ENCODE measurements around the gene SORCS2. TPM values are rescaled to one million over a fixed set of nuclear protein-coding genes. Genes with fewer than 3 reads are reported as not detected.
"Not testable (repeated sequence)": the region's sequence is repeated elsewhere in the genome, so short reads cannot be mapped to it uniquely, and the experiment has no call there.

The SORCS2 gene
- total RNA-seq, 6 experiments from 2014 or later, result 0.18 to 6.2 (median 3.1) TPM

DNA sequence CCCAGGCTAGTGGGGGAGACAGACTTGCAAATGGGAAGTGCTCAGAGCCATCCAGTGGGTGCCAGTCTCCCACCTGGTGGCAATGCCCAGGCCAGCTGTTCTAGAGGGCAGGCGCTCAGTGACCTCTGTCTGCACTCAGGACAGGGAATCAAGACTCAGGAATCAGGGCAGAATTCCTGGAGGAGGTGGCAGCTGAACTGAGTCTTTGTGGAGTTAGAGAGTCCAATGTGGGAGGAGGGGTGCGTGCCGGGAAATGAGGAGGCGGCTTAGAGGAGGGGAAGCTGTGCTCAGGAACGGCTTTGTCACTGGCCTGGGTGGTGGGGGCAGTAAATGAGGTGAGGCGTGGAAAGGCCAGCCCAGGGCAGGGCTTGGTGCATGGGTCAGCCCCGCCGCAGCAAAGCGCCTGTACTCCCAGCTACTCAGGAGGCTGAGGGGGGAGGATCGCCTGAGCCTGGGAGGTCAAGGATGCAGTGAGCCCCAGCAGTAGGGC lies 31.3 kb upstream of the SORCS2 start:
- Histone ChIP-seq H3K36me3 (no peaks in the 10 kb centered on the region), H3K4me3 (no peak overlapping the region), H3K9me3 (no peaks in the 10 kb centered on the region), H3K4me1 (peaks cover 0 to 9% (median 0%) of the 10 kb centered on the region in 4 donors), H3K27me3 (no peaks in the 10 kb centered on the region), H3K27ac (no peak overlapping the region)
- TF ChIP-seq, protein P1, sequence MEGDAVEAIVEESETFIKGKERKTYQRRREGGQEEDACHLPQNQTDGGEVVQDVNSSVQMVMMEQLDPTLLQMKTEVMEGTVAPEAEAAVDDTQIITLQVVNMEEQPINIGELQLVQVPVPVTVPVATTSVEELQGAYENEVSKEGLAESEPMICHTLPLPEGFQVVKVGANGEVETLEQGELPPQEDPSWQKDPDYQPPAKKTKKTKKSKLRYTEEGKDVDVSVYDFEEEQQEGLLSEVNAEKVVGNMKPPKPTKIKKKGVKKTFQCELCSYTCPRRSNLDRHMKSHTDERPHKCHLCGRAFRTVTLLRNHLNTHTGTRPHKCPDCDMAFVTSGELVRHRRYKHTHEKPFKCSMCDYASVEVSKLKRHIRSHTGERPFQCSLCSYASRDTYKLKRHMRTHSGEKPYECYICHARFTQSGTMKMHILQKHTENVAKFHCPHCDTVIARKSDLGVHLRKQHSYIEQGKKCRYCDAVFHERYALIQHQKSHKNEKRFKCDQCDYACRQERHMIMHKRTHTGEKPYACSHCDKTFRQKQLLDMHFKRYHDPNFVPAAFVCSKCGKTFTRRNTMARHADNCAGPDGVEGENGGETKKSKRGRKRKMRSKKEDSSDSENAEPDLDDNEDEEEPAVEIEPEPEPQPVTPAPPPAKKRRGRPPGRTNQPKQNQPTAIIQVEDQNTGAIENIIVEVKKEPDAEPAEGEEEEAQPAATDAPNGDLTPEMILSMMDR (IDR thresholded peaks at IDR 0.05), result no peak
- TF ChIP-seq POLR2A (IDR thresholded peaks at IDR 0.05), result no peak
- ATAC-seq, result no peak
- 91% methylated on average over 5 of the region's 10 CpGs for WGBS (ENCODE audit: insufficient coverage, low coverage, low lambda C conversion rate, missing lambda C conversion rate)
- peak in 1 of 3 donors; percentile 29 for DNase-seq
- intact Hi-C loops (cut with DNase I), result no loop called here

DNA sequence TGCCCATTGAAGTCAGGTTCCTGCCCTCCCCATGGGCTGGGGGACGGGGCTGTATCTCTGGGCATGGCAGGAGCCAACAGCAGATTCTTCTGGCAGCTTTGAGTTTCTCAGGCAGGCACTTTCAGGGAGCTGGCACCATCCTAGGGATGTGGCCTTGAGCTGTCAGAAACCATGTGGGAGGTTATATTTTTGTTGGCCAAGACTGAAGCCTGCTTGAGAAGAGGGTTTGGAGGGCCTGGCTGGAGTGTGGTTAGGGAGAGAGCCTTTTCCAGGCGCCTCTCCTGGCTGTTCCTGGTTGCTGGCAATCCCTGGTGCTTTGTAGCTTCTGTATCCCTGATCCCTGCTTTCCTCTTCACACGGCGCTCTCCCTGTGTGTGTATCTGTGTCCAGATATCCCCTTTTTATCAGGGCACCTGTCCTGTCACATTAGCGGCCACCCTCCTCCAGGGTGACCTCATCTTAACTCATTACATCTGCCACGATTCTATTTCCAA lies 30.6 kb upstream of the SORCS2 start:
- WGBS (ENCODE audit: insufficient coverage, low coverage, low lambda C conversion rate, missing lambda C conversion rate), result 96% methylated on average over 4 of the region's 6 CpGs
- H3K27ac ChIP-seq, result no peak overlapping the region
- H3K4me1 ChIP-seq, result peaks cover 0 to 9% (median 0%) of the 10 kb centered on the region in 4 donors
- ATAC-seq, result no peak
- TF ChIP-seq, protein P1 (IDR thresholded peaks at IDR 0.05), result no peak
- TF ChIP-seq POLR2A (IDR thresholded peaks at IDR 0.05), result no peak
- intact Hi-C loops (cut with DNase I), result no loop called here
- no peak overlapping the region for H3K4me3 ChIP-seq
- H3K9me3 ChIP-seq, result no peaks in the 10 kb centered on the region
- peak in 1 of 3 donors; percentile 17 for DNase-seq
- H3K36me3 ChIP-seq, result no peaks in the 10 kb centered on the region
- H3K27me3 ChIP-seq, result no peaks in the 10 kb centered on the region

DNA sequence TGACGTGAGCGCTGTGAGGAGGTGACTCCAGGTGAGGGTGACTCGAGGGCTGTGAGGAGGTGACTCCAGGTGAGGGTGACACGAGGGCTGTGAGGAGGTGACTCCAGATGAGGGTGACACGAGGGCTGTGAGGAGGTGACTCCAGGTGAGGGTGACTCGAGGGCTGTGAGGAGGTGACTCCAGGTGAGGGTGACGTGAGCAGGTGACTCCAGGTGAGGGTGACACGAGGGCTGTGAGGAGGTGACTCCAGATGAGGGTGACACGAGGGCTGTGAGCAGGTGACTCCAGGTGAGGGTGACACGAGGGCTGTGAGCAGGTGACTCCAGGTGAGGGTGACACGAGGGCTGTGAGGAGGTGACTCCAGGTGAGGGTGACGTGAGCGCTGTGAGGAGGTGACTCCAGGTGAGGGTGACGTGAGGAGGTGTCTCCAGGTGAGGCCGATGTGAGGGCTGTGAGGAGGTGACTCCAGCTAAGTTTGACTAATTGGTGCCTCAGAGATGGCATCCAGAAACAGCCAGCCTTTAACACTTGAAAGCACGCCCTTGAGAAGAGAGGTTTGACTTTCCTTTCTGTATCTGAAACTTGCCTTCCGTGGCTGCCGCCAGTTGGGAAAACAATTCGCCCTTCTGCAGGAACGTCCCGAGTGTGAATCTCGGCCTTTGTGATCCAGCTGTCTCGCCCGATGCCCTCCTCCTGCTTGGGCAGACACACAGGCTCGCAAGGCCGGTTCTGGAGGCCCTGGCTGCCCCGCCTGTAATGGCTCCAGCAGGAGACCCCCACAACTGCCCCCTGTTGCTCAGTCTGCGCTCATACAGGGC lies 27.1 kb upstream of the SORCS2 start:
- H3K36me3 ChIP-seq; H3K27me3 ChIP-seq; H3K9me3 ChIP-seq; intact Hi-C loops (cut with DNase I); ATAC-seq; H3K27ac ChIP-seq; H3K4me3 ChIP-seq: not testable (repeated sequence)
- peak in 1 of 3 donors; percentile 24 for DNase-seq
- WGBS (ENCODE audit: insufficient coverage, low coverage, low lambda C conversion rate, missing lambda C conversion rate), result 72% methylated on average over 6 of the region's 28 CpGs
- H3K4me1 ChIP-seq, result peaks cover 0 to 10% (median 0%) of the 10 kb centered on the region in 4 donors

DNA sequence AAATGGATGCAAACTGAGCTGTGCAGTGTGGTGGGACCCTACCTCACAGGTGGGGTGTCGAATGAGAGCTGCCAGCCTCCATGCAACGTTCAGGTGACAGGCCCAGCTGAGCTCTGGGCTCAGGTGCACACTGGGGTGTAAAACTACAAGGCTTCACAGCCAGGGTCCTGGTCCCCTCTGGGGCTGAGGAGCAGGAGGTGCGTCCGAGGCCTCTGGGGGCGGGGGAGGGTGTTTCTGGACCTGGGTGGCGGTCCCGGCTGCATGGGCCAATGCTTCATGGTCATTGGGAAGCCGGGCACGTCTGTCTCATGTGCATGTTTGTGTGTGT lies 26.5 kb upstream of the SORCS2 start:
- H3K27ac ChIP-seq, result no peak overlapping the region
- H3K4me1 ChIP-seq, result peaks cover 0 to 8% (median 0%) of the 10 kb centered on the region in 4 donors
- no peaks in the 10 kb centered on the region for H3K36me3 ChIP-seq
- TF ChIP-seq POLR2A (IDR thresholded peaks at IDR 0.05), result no peak
- TF ChIP-seq, protein P1 (IDR thresholded peaks at IDR 0.05), result no peak
- intact Hi-C loops (cut with DNase I), result no loop called here
- no peaks in the 10 kb centered on the region for H3K9me3 ChIP-seq
- 100% methylated on average over 2 of the region's 9 CpGs for WGBS (ENCODE audit: insufficient coverage, low coverage, low lambda C conversion rate, missing lambda C conversion rate)
- ATAC-seq (no peak), DNase-seq (peak in 1 of 3 donors; percentile 29)
- no peaks in the 10 kb centered on the region for H3K27me3 ChIP-seq
- H3K4me3 ChIP-seq, result no peak overlapping the region

DNA sequence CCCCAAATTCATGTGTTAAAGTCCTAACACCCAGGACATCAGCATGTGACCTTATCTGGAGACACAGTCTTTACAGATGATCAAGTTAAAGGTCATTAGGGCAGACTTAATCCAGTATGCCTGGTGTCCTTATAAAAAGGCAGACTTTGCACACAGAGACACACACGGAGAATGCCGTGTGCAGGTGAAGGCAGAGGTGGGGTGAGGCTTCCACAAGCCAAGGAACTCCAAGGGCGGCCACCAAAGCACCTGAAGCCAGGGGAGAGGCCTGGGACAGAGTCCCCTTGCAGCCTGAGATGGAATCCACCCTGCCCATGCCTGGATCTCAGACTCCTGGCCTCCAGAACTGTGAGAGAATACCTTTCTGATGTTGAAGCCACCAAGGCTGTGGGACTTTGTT lies 26.1 kb upstream of the SORCS2 start:
- TF ChIP-seq, protein P1 (IDR thresholded peaks at IDR 0.05), result no peak
- TF ChIP-seq POLR2A (IDR thresholded peaks at IDR 0.05), result no peak
- DNase-seq, result peak in 1 of 3 donors; percentile 14
- Histone ChIP-seq H3K27ac (no peak overlapping the region), H3K36me3 (no peaks in the 10 kb centered on the region), H3K4me3 (no peak overlapping the region), H3K4me1 (peaks cover 0 to 8% (median 0%) of the 10 kb centered on the region in 4 donors), H3K27me3 (no peaks in the 10 kb centered on the region), H3K9me3 (no peaks in the 10 kb centered on the region)
- intact Hi-C loops (cut with DNase I), result no loop called here
- WGBS (ENCODE audit: insufficient coverage, low coverage, low lambda C conversion rate, missing lambda C conversion rate), result no CpG with 5 or more reads among the region's 3 CpGs
- ATAC-seq, result no peak

Measured in right lobe of liver (tissue), 6 donors.